CD8-positive, alpha-beta memory T cell (primary cell): ENCODE measurements around the gene PLEKHD1. TPM values are rescaled to one million over a fixed set of nuclear protein-coding genes. Genes with fewer than 3 reads are reported as not detected.

Experiments
- CTCF ChIA-PET: fragments of 350-600 bp; sonication (Branson Sonifier 250); formaldehyde crosslinking; loops from one replicate; lab custom pipeline; 2021; ENCODE audit warnings: antibody characterized with exemption; lab: Charles Lee
- POLR2A ChIA-PET: fragments of 350-600 bp; sonication (Branson Sonifier 250); formaldehyde crosslinking; loops from one replicate; lab custom pipeline; 2021; ENCODE audit warnings: antibody characterized with exemption; lab: Charles Lee
- DNase-seq, 5 donors: peaks; one replicate each; pipeline versions ENCODE4 v3.0.0 to v3.0.0-alpha.2; 2020 to 2022; ENCODE audit warnings: mixed read lengths in 1 of 5
- H3K27ac ChIP-seq: one replicate; pipeline ENCODE4 v1.7.0; 2013; ENCODE audit warnings: low read depth, mild to moderate bottlenecking, low read length, moderate library complexity
- H3K27me3 ChIP-seq: 2 replicates; pipeline ENCODE4 v1.7.0; 2013; ENCODE audit warnings: low read length, mild to moderate bottlenecking; ENCODE audit not compliant: insufficient read depth, poor library complexity, severe bottlenecking
- H3K36me3 ChIP-seq: 2 replicates; pipeline ENCODE4 v1.7.0; 2013; ENCODE audit warnings: mild to moderate bottlenecking, low read length, moderate library complexity; ENCODE audit not compliant: insufficient read depth
- H3K4me1 ChIP-seq: 2 replicates; pipeline ENCODE4 v1.7.0; 2013; ENCODE audit warnings: mild to moderate bottlenecking, low read length, moderate library complexity; ENCODE audit not compliant: insufficient read depth
- H3K4me3 ChIP-seq: 2 replicates; pipeline ENCODE4 v1.7.0; 2013; ENCODE audit warnings: mild to moderate bottlenecking, low read length
- H3K9me3 ChIP-seq: 2 replicates; pipeline ENCODE4 v1.7.0; 2013; ENCODE audit warnings: mild to moderate bottlenecking, low read length
- H3K27ac Mint-ChIP-seq, 8 donors: one replicate each; pipeline ENCODE4 v1.8.0; 2020 to 2021; ENCODE audit warnings: mixed read lengths in 8 of 8, mild to moderate bottlenecking in 6 of 8, inconsistent platforms in 3 of 8, moderate library complexity in 3 of 8
- H3K27me3 Mint-ChIP-seq, 2 donors: one replicate each; pipeline ENCODE4 v1.8.0; 2020 to 2021; ENCODE audit warnings: mixed read lengths in 2 of 2, mild to moderate bottlenecking in 1 of 2, moderate library complexity in 1 of 2
- H3K36me3 Mint-ChIP-seq, 3 donors: one replicate each; pipeline ENCODE4 v1.8.0; 2020 to 2021; ENCODE audit warnings: mixed read lengths in 3 of 3, inconsistent platforms in 1 of 3, mild to moderate bottlenecking in 1 of 3
- H3K4me1 Mint-ChIP-seq, 3 donors: one replicate each; pipeline ENCODE4 v1.8.0; 2020 to 2021; ENCODE audit warnings: mixed read lengths in 3 of 3, inconsistent platforms in 1 of 3, mild to moderate bottlenecking in 1 of 3
- H3K4me3 Mint-ChIP-seq, 7 donors: one replicate each; pipeline ENCODE4 v1.8.0; 2020 to 2021; ENCODE audit warnings: mixed read lengths in 7 of 7, mild to moderate bottlenecking in 6 of 7, moderate library complexity in 4 of 7, inconsistent platforms in 2 of 7
- H3K9me3 Mint-ChIP-seq, 5 donors: one replicate each; pipeline ENCODE4 v1.8.0; 2020 to 2022; ENCODE audit warnings: mixed read lengths in 5 of 5, mild to moderate bottlenecking in 3 of 5, moderate library complexity in 2 of 5, inconsistent platforms in 1 of 5
- polyA plus RNA-seq: library from polyadenylated mRNA; unstranded; fragments of 300-500 nt; fragmentation: Illumina TruSeq; gene quantifications from one replicate; pipeline ENCODE4 v1.2.3, GENCODE V29; 2021
- total RNA-seq, 2 experiments: library from RNA; stranded (reverse); gene quantifications; one replicate each; pipeline ENCODE4 v1.2.3, GENCODE V29; 2021

PLEKHD1 gene
- total and polyA plus RNA-seq, 3 experiments from 2014 or later, result 0.06 to 0.11 TPM; not detected in 1

DNA sequence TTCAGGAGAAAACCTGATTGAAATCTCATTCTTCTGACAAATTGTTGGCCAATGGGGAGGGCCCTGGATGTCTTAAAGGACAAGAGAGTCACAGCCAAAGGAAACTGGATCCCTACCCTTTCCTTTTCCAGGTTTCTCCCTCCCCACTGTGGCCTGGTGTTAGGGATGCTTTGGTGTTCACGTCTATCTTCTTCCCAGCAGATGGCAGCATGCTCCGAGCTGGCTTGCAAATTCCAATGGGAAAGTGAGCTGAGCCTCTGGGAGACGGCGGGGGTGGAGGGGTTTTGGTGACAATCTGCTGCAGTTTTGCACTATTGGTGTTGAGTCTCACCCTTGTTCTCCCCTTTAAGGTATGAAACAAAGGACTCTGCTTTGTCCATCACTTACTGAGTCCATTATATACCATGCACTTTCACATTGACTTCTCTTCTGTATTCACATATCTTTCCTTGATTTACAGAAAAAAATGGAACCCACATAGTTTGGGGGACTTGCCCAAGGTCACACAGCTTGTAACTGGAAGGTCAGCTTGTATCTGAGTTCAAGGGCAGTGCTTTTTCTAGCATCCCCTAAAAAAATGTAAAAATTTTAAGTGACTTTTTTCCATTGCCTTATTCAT, 50.8 kb downstream of the PLEKHD1 start:
- Mint-ChIP-seq H3K27ac (no peak overlapping the region), H3K4me3 (no peak overlapping the region), H3K36me3 (no peaks in the 10 kb centered on the region), H3K4me1 (no peaks in the 10 kb centered on the region), H3K27me3 (peaks cover 23 to 55% of the 10 kb centered on the region in 2 donors), H3K9me3 (no peaks in the 10 kb centered on the region)
- no peaks in the 10 kb centered on the region for H3K9me3 ChIP-seq
- POLR2A ChIA-PET, result no interaction called here
- no peak for DNase-seq
- H3K27me3 ChIP-seq, result peaks cover 5% of the 10 kb centered on the region
- no peak overlapping the region for H3K27ac ChIP-seq
- CTCF ChIA-PET, result no interaction called here
- no peaks in the 10 kb centered on the region for H3K4me1 ChIP-seq
- H3K36me3 ChIP-seq, result no peaks in the 10 kb centered on the region
- no peak overlapping the region for H3K4me3 ChIP-seq

- H3K4me3 Mint-ChIP-seq, result no peak overlapping the region
- ChIA-PET POLR2A (no interaction called here), CTCF (interaction anchor here (1.3 kb wide), 1 partner anchor 11 kb away, joined by 3 read pairs; no protein-coding TSS in a partner anchor)
- Histone ChIP-seq H3K4me1 (no peaks in the 10 kb centered on the region), H3K27me3 (peaks cover 5% of the 10 kb centered on the region), H3K4me3 (no peak overlapping the region), H3K27ac (no peak overlapping the region), H3K36me3 (no peaks in the 10 kb centered on the region), H3K9me3 (no peaks in the 10 kb centered on the region)
- no peaks in the 10 kb centered on the region for H3K4me1 Mint-ChIP-seq
- DNase-seq, result no peak
- H3K9me3 Mint-ChIP-seq, result no peaks in the 10 kb centered on the region
- H3K27me3 Mint-ChIP-seq, result peaks cover 24 to 53% of the 10 kb centered on the region in 2 donors
- H3K36me3 Mint-ChIP-seq, result no peaks in the 10 kb centered on the region
- no peak overlapping the region for H3K27ac Mint-ChIP-seq
These were observed 52.4 kb downstream of the PLEKHD1 start for GRCh38 chr14:69536971-69537370.

- Mint-ChIP-seq H3K9me3 (no peaks in the 10 kb centered on the region), H3K36me3 (no peaks in the 10 kb centered on the region), H3K4me1 (no peaks in the 10 kb centered on the region), H3K27ac (peak overlapping the region in 1 of 8 donors; percentile 46), H3K27me3 (peaks cover 26 to 54% of the 10 kb centered on the region in 2 donors), H3K4me3 (no peak overlapping the region)
- H3K4me3 ChIP-seq, result no peak overlapping the region
- ChIA-PET POLR2A (no interaction called here), CTCF (interaction anchor here (1.3 kb wide), 1 partner anchor 10 kb away, joined by 3 read pairs; no protein-coding TSS in a partner anchor)
- H3K4me1 ChIP-seq, result no peaks in the 10 kb centered on the region
- no peaks in the 10 kb centered on the region for H3K9me3 ChIP-seq
- H3K27me3 ChIP-seq, result peaks cover 5% of the 10 kb centered on the region
- DNase-seq, result no peak
- H3K36me3 ChIP-seq, result no peaks in the 10 kb centered on the region
- H3K27ac ChIP-seq, result no peak overlapping the region
These were observed 53.4 kb downstream of the PLEKHD1 start for GRCh38 chr14:69537900-69538299.

- H3K27ac ChIP-seq, result no peak overlapping the region
- no peaks in the 10 kb centered on the region for H3K4me1 ChIP-seq
These were observed 54.2 kb downstream of the PLEKHD1 start for GRCh38 chr14:69538766-69539165.

DNA sequence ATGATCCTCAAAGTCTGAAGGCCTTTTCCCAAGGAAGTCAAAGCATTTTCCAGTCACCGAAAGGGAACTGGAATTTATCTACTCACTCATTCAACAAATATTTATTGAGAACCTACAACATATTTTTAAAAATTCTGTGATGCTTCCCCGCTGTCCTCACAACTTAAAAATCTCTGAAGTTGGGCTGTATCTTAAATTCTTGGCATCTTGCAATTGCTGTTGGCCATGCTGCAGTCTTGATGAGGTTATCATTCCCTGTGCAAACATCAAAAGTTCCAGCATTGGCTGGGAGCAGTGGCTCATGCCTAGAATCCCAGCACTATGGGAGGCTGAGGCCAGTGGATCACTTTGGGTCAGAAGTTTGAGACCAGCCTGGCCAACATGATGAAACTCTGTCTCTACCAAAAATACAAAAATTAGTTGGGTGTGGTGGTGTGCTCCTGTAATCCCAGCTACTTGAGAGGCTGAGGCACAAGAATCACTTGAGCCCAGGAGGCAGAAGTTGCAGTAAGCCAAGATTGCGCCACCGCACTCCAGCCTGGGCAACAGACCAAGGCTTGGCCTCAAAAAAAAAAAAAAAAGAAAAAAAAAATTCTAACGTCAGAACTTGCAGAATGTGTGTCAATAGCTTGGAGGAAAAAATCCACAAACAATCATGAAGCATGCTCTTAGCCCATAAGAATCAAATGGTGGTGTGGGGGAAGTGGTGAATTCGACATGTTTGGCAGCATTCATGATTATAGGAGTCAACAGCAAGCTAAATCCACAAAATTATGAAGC, 55.3 kb downstream of the PLEKHD1 start:
- POLR2A ChIA-PET, result no interaction called here
- peaks cover 29 to 51% of the 10 kb centered on the region in 2 donors for H3K27me3 Mint-ChIP-seq

More at GRCh38 chr14:69538766-69539165, 54.2 kb downstream of the PLEKHD1 start:
- Histone ChIP-seq H3K27me3 (peaks cover 5% of the 10 kb centered on the region), H3K9me3 (no peaks in the 10 kb centered on the region), H3K4me3 (no peak overlapping the region), H3K36me3 (no peaks in the 10 kb centered on the region)
- no peak for DNase-seq
- Mint-ChIP-seq H3K27ac (no peak overlapping the region), H3K4me1 (peaks cover 3 to 6% (median 5%) of the 10 kb centered on the region in 3 donors), H3K4me3 (no peak overlapping the region), H3K9me3 (no peaks in the 10 kb centered on the region), H3K36me3 (no peaks in the 10 kb centered on the region), H3K27me3 (peaks cover 27 to 47% of the 10 kb centered on the region in 2 donors)
- ChIA-PET CTCF (no interaction called here), POLR2A (no interaction called here)

DNA sequence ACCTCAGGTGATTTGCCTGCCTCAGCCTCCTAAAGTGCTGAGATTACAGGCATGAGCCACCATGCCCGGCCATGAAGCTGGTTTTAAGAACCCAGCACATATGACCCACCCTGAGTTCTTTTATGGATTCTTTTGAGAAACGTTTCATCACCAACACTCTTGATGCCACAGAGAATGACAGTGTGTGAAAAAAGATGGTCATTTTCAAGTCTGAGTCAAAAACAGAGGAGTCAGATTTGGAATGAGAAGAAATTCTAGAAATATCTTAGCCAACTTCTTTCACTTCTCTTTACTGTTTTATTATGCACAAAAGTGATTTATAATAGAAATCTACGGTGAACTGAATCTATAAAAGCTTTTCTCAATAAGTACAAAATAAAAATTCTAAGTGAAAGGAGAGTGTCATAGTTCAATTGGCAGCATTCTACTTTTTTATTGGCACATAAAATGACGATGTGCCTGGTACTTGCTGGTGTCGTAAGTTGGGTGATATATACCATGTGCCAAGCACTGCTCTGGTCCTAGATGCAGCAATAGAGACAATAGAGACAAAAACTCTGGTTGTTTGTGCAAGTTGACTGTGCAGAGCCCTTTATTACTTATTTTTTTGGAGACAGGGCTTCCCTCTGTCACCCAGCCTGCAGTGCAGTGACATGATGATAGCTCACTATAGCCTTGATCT, 56.3 kb downstream of the PLEKHD1 start:
- H3K27ac Mint-ChIP-seq, result no peak overlapping the region
- DNase-seq, result no peak
- H3K9me3 Mint-ChIP-seq, result no peaks in the 10 kb centered on the region
- peaks cover 28 to 46% of the 10 kb centered on the region in 2 donors for H3K27me3 Mint-ChIP-seq
- no peaks in the 10 kb centered on the region for H3K36me3 Mint-ChIP-seq
- ChIA-PET CTCF (no interaction called here), POLR2A (no interaction called here)
- no peak overlapping the region for H3K27ac ChIP-seq
- H3K9me3 ChIP-seq, result no peaks in the 10 kb centered on the region
- H3K36me3 ChIP-seq, result no peaks in the 10 kb centered on the region
- H3K4me1 ChIP-seq, result no peaks in the 10 kb centered on the region
- peaks cover 6 to 13% (median 10%) of the 10 kb centered on the region in 3 donors for H3K4me1 Mint-ChIP-seq
- H3K27me3 ChIP-seq, result peaks cover 5% of the 10 kb centered on the region
- no peak overlapping the region for H3K4me3 ChIP-seq
- H3K4me3 Mint-ChIP-seq, result no peak overlapping the region

More for the DNA sequence above, 55.3 kb downstream of the PLEKHD1 start:
- Mint-ChIP-seq H3K4me3 (no peak overlapping the region), H3K27ac (no peak overlapping the region), H3K4me1 (peaks cover 6 to 13% (median 10%) of the 10 kb centered on the region in 3 donors), H3K9me3 (no peaks in the 10 kb centered on the region), H3K36me3 (no peaks in the 10 kb centered on the region)
- H3K4me3 ChIP-seq, result no peak overlapping the region
- H3K4me1 ChIP-seq, result no peaks in the 10 kb centered on the region
- no peaks in the 10 kb centered on the region for H3K9me3 ChIP-seq
- DNase-seq, result no peak
- peaks cover 5% of the 10 kb centered on the region for H3K27me3 ChIP-seq
- H3K27ac ChIP-seq, result no peak overlapping the region
- no peaks in the 10 kb centered on the region for H3K36me3 ChIP-seq
- CTCF ChIA-PET, result no interaction called here

GRCh38 chr14:69542311-69542710, 57.8 kb downstream of the PLEKHD1 start:
- POLR2A ChIA-PET, result no interaction called here
- peaks cover 26 to 49% of the 10 kb centered on the region in 2 donors for H3K27me3 Mint-ChIP-seq
- no peak overlapping the region for H3K27ac Mint-ChIP-seq
- no peak for DNase-seq
- H3K4me3 Mint-ChIP-seq, result no peak overlapping the region
- no peaks in the 10 kb centered on the region for H3K4me1 ChIP-seq
- no peak overlapping the region for H3K4me3 ChIP-seq
- no peak overlapping the region for H3K27ac ChIP-seq
- H3K36me3 ChIP-seq, result no peaks in the 10 kb centered on the region
- H3K9me3 ChIP-seq, result no peaks in the 10 kb centered on the region
- no peaks in the 10 kb centered on the region for H3K9me3 Mint-ChIP-seq
- H3K4me1 Mint-ChIP-seq, result peaks cover 6 to 13% (median 10%) of the 10 kb centered on the region in 3 donors
- H3K27me3 ChIP-seq, result peaks cover 5% of the 10 kb centered on the region
- CTCF ChIA-PET, result no interaction called here
- no peaks in the 10 kb centered on the region for H3K36me3 Mint-ChIP-seq
